H1 (cell line): Measurements from ENCODE around the gene CHPF2. TPM values are rescaled to one million over a fixed set of nuclear protein-coding genes. Genes with fewer than 3 reads are reported as not detected.
A peak's percentile ranks its signal among the peaks of the same experiment; 100 is the strongest.

Source experiments
- CTCF ChIA-PET: fragments of 300-600 bp; sonication (Branson Sonifier 250); formaldehyde crosslinking; loops from one replicate; lab custom pipeline; 2021; ENCODE audit not compliant: partially characterized antibody; lab: Charles Lee
- POLR2A ChIA-PET: fragments of 300-600 bp; sonication (Branson Sonifier 250); formaldehyde crosslinking; loops from one replicate; lab custom pipeline; 2021; ENCODE audit warnings: inconsistent platforms; ENCODE audit not compliant: partially characterized antibody; lab: Charles Lee
- DNase-seq, 2 experiments: peaks; one replicate each; pipeline versions ENCODE4 v3.0.0 to v3.0.0-alpha.2; 2010 to 2022; ENCODE audit warnings: low spot score in 2 of 2, low read depth in 1 of 2, mixed read lengths in 1 of 2
- FAIRE-seq: peaks from 2 replicates; lab custom pipeline; 2011; peaks lifted over from hg19 to GRCh38; lab: Jason Lieb, UNC
- H2AFZ ChIP-seq: 2 replicates; pipeline ENCODE4 v1.8.1; 2012; ENCODE audit warnings: low read length, inconsistent platforms
- H2AK5ac ChIP-seq: 2 replicates; pipeline ENCODE4 v1.6.1; 2013; ENCODE audit warnings: low read depth, low read length
- H2BK120ac ChIP-seq: replicated peaks from 2 replicates; pipeline ENCODE3; 2013; ENCODE audit warnings: low read depth, low read length, inconsistent platforms
- H2BK12ac ChIP-seq: 2 replicates; pipeline ENCODE4 v1.6.1; 2013; ENCODE audit warnings: low read depth, low read length
- H2BK15ac ChIP-seq: 2 replicates; pipeline ENCODE4 v1.6.1; 2013; ENCODE audit warnings: low read length
- H2BK20ac ChIP-seq: 2 replicates; pipeline ENCODE4 v1.6.1; 2013; ENCODE audit warnings: low read length
- H2BK5ac ChIP-seq: 2 replicates; pipeline ENCODE4 v1.6.1; 2013; ENCODE audit warnings: low read depth, low read length
- H3K14ac ChIP-seq: 2 replicates; pipeline ENCODE4 v1.6.1; 2013; ENCODE audit warnings: inconsistent platforms; ENCODE audit not compliant: insufficient read length
- H3K18ac ChIP-seq: 2 replicates; pipeline ENCODE4 v1.6.1; 2013; ENCODE audit warnings: low read length; ENCODE audit errors: extremely low read depth
- H3K23ac ChIP-seq: 2 replicates; pipeline ENCODE4 v1.6.1; 2013; ENCODE audit warnings: inconsistent platforms; ENCODE audit not compliant: insufficient read length
- H3K23me2 ChIP-seq: 2 replicates; pipeline ENCODE4 v1.6.1; 2013; ENCODE audit warnings: low read depth, low read length
- H3K27ac ChIP-seq: 2 replicates; pipeline ENCODE4 v1.6.1; 2011; ENCODE audit warnings: low read depth, low read length, inconsistent platforms
- H3K27me3 ChIP-seq, 4 experiments: replicated peaks in 1 of 4; 1 replicate in 1 of 4; 2 replicates in 3 of 4; pipeline versions ENCODE4 v1.6.1 to v1.8.1; 2011 to 2013; ENCODE audit warnings: low read length in 3 of 4, mild to moderate bottlenecking in 3 of 4, inconsistent platforms in 2 of 4, mixed read lengths in 2 of 4, moderate library complexity in 1 of 4; ENCODE audit not compliant: control insufficient read depth in 3 of 4, insufficient read depth in 3 of 4; ENCODE audit errors: extremely low read depth in 1 of 4
- H3K36me3 ChIP-seq, 4 experiments: 2 replicates each; pipeline versions ENCODE4 v1.6.1 to v1.8.1; 2011 to 2013; ENCODE audit warnings: mild to moderate bottlenecking in 4 of 4, low read length in 3 of 4, moderate library complexity in 2 of 4, control low read depth in 1 of 4, inconsistent platforms in 1 of 4; ENCODE audit not compliant: insufficient read depth in 4 of 4, control insufficient read depth in 2 of 4
- H3K4ac ChIP-seq: replicated peaks from 2 replicates; pipeline ENCODE3; 2013; ENCODE audit warnings: low read length, low read depth, mixed read lengths, inconsistent platforms; ENCODE audit not compliant: insufficient read length
- H3K4me1 ChIP-seq, 4 experiments: replicated peaks in 1 of 4; 1 replicate in 1 of 4; 2 replicates in 3 of 4; pipeline versions ENCODE4 v1.6.1 to v1.8.1; 2011 to 2013; ENCODE audit warnings: low read length in 3 of 4, inconsistent platforms in 2 of 4, mixed read lengths in 1 of 4; ENCODE audit not compliant: insufficient read depth in 4 of 4, control insufficient read depth in 3 of 4
- H3K4me2 ChIP-seq, 2 experiments: 2 replicates each; pipeline versions ENCODE4 v1.6.1 to v1.8.1; 2011 to 2013; ENCODE audit warnings: low read depth in 2 of 2, low read length in 2 of 2, control low read depth in 1 of 2, inconsistent platforms in 1 of 2, mild to moderate bottlenecking in 1 of 2; ENCODE audit not compliant: insufficient read depth in 1 of 2
- H3K4me3 ChIP-seq, 4 experiments: fragments of 200-600, 300-600 bp in 1 of 4; sonication (generic), shearing (Covaris generic), sonication (Bioruptor Twin) in 1 of 4; 2 replicates each; pipeline versions ENCODE4 v1.5.1 to v1.8.1; 2011 to 2016; ENCODE audit warnings: low read length in 4 of 4, low read depth in 3 of 4, control low read depth in 2 of 4, inconsistent platforms in 2 of 4, mild to moderate bottlenecking in 2 of 4, mixed read lengths in 1 of 4, moderate library complexity in 1 of 4; ENCODE audit not compliant: insufficient read depth in 2 of 4; ENCODE audit errors: extremely low read depth in 1 of 4
- H3K56ac ChIP-seq: replicated peaks from 2 replicates; pipeline ENCODE3; 2013; ENCODE audit warnings: low read depth, mild to moderate bottlenecking, mixed read lengths, low read length, inconsistent platforms; ENCODE audit not compliant: insufficient read length
- H3K79me1 ChIP-seq: 2 replicates; pipeline ENCODE4 v1.6.1; 2013; ENCODE audit warnings: low read depth, low read length, control low read depth
- H3K79me2 ChIP-seq, 2 experiments: 2 replicates each; pipeline versions ENCODE4 v1.6.1 to v1.8.1; 2012 to 2013; ENCODE audit warnings: low read length in 2 of 2, mild to moderate bottlenecking in 2 of 2, inconsistent platforms in 1 of 2; ENCODE audit not compliant: insufficient read depth in 2 of 2, control insufficient read depth in 1 of 2
- H3K9ac ChIP-seq, 4 experiments: replicated peaks in 1 of 4; 1 replicate in 1 of 4; 2 replicates in 3 of 4; pipeline versions ENCODE4 v1.6.1 to v1.8.1; 2011 to 2013; ENCODE audit warnings: low read depth in 3 of 4, low read length in 3 of 4, control low read depth in 2 of 4, mild to moderate bottlenecking in 2 of 4, moderate library complexity in 2 of 4, inconsistent platforms in 1 of 4; ENCODE audit errors: extremely low read depth in 1 of 4
- H3K9me3 ChIP-seq, 2 experiments: 2 replicates each; pipeline versions ENCODE4 v1.6.1 to v1.8.1; 2012 to 2013; ENCODE audit warnings: mild to moderate bottlenecking in 2 of 2, moderate library complexity in 2 of 2, control low read depth in 1 of 2, inconsistent platforms in 1 of 2, low read depth in 1 of 2, low read length in 1 of 2, mixed read lengths in 1 of 2; ENCODE audit not compliant: insufficient read depth in 2 of 2
- H4K20me1 ChIP-seq, 2 experiments: replicated peaks in 1 of 2; 2 replicates each; pipeline versions ENCODE3 to v1.8.1; 2011 to 2013; ENCODE audit warnings: inconsistent platforms in 2 of 2, low read length in 2 of 2, mild to moderate bottlenecking in 1 of 2; ENCODE audit not compliant: insufficient read depth in 2 of 2, control insufficient read depth in 1 of 2
- H4K5ac ChIP-seq: 2 replicates; pipeline ENCODE4 v1.6.1; 2013; ENCODE audit warnings: low read length, low read depth, mixed read lengths, inconsistent platforms; ENCODE audit not compliant: insufficient read length
- H4K8ac ChIP-seq: 2 replicates; pipeline ENCODE4 v1.8.0; 2013; ENCODE audit warnings: mild to moderate bottlenecking, moderate library complexity, low read length, inconsistent platforms; ENCODE audit not compliant: insufficient read depth; ENCODE audit errors: extremely low read depth
- H4K91ac ChIP-seq: replicated peaks from 2 replicates; pipeline ENCODE3; 2013; ENCODE audit warnings: low read length, mixed read lengths, inconsistent platforms; ENCODE audit not compliant: insufficient read length
- BRCA1 ChIP-seq: IDR thresholded peaks from 2 replicates; pipeline ENCODE4 v1.6.1; 2012; ENCODE audit warnings: low read depth, low read length, improper control_type of control experiment
- CEBPB ChIP-seq: IDR thresholded peaks from 2 replicates; pipeline ENCODE4 v1.6.1; 2012; ENCODE audit warnings: low read depth, low read length
- EGR1 ChIP-seq: IDR thresholded peaks from 2 replicates; pipeline ENCODE4 v1.6.1; 2011; ENCODE audit warnings: low read depth, low read length, borderline replicate concordance
- JUND ChIP-seq: IDR thresholded peaks from 2 replicates; pipeline ENCODE4 v1.6.1; 2011; ENCODE audit warnings: mild to moderate bottlenecking, improper control_type of control experiment, low read length
- SIX5 ChIP-seq: IDR thresholded peaks from 2 replicates; pipeline ENCODE4 v1.6.1; 2011; ENCODE audit warnings: mild to moderate bottlenecking, low read depth, low read length
- WGBS, 2 experiments: shearing (Covaris generic) in 1 of 2; methylation state at CpG; one replicate each; pipeline versions ENCODE4 v1.1.6 to v1.1.7; 2013 to 2015; ENCODE audit warnings: low lambda C conversion rate in 2 of 2, mixed read lengths in 2 of 2, inconsistent platforms in 1 of 2, low coverage in 1 of 2, missing lambda C conversion rate in 1 of 2; ENCODE audit not compliant: insufficient replicate concordance in 2 of 2, insufficient coverage in 1 of 2, insufficient read length in 1 of 2; ENCODE audit errors: extremely low coverage in 1 of 2, missing lambda C conversion rate in 1 of 2; 5-methylcytosine and 5-hydroxymethylcytosine counted together
- polyA plus RNA-seq, 7 experiments: library from polyadenylated mRNA; depleted of rRNA in 3 of 7; stranded (reverse) in 5 of 7; unstranded in 2 of 7; fragments of >200 nt in 5 of 7; fragments of 200-250 nt in 2 of 7; gene quantifications; 1 replicate in 5 of 7; 2 replicates in 1 of 7; 4 replicates in 1 of 7; pipeline versions ENCODE4 v1.2.1 to v1.2.3, GENCODE V29; 2011 to 2013; ENCODE audit warnings: missing spikeins in 2 of 7, mixed read lengths in 2 of 7
- total RNA-seq: library from RNA; stranded (reverse); fragmentation: NEBNext Ultra II Directional; extraction: Animal tissue kit (Norgen Biotek cat#: 25700); gene quantifications from 2 replicates; pipeline ENCODE4 v1.2.1, GENCODE V29; 2021

CHPF2 gene
- total and polyA plus RNA-seq, 2 of the 8 experiments (the other 6 are each of a cell fraction or from before 2014, with no cell fraction given), result 14.4 to 20.6 TPM

GRCh38 chr7:151242159-151243044 lies 10.1 kb downstream of the CHPF2 start:
- DNase-seq, result no peak
- FAIRE-seq, result no peak
- peaks cover 9 to 26% (median 25%) of the 10 kb centered on the region in 4 experiments for H3K27me3 ChIP-seq
- no peak overlapping the region for H4K5ac ChIP-seq
- H3K56ac ChIP-seq, result no peak overlapping the region
- H2BK5ac ChIP-seq, result no peak overlapping the region
- H3K18ac ChIP-seq, result no peak overlapping the region; the same call in 1 of the 2 replicates
- peaks cover 8% of the 10 kb centered on the region; the same call in 1 of the 2 replicates for H3K23me2 ChIP-seq
- H2BK15ac ChIP-seq, result 0 out of 2 replicates have a peak overlapping the region, but pooled peaks have one; percentile 31
- no peak overlapping the region for H2AK5ac ChIP-seq
- H3K4me1 ChIP-seq, result peaks cover 0 to 32% (median 23%) of the 10 kb centered on the region in 4 experiments; a peak in 6 of 7 replicates
- no peak overlapping the region for H3K4me2 ChIP-seq
- H3K23ac ChIP-seq, result no peak overlapping the region
- no peak overlapping the region for H2BK20ac ChIP-seq
- no peak overlapping the region for H2AFZ ChIP-seq
- H3K9me3 ChIP-seq, result no peaks in the 10 kb centered on the region
- H3K4ac ChIP-seq, result no peak overlapping the region
- peaks cover 1 to 13% of the 10 kb centered on the region in 2 experiments for H4K20me1 ChIP-seq
- H4K91ac ChIP-seq, result no peak overlapping the region
- H3K4me3 ChIP-seq, result no peak overlapping the region
- no peak overlapping the region for H3K14ac ChIP-seq
- no peak overlapping the region for H3K9ac ChIP-seq
- ChIA-PET POLR2A (interaction anchor here (0.7 to 5.7 kb wide), 6 partner anchors 9 to 45 kb away, joined by 3 to 22 read pairs (median 8); partner anchors contain the start of genes ABCF2 and CHPF2), CTCF (interaction anchor here (0.6 to 5.1 kb wide), 23 partner anchors 8 to 833 kb away, joined by 3 to 71 read pairs (median 7); partner anchors contain the start of genes ABCF2, CHPF2 and H2BK1)
- peaks cover 5% of the 10 kb centered on the region; the same call in 1 of the 2 replicates for H3K79me1 ChIP-seq
- 87% methylated on average over 18 of the region's 20 CpGs; no CpG with 5 or more reads in 1 of the 2 experiments for WGBS, 2 experiments
- peaks cover 0 to 6% (median 0%) of the 10 kb centered on the region in 4 experiments; a peak in 2 of 8 replicates for H3K36me3 ChIP-seq
- H2BK120ac ChIP-seq, result no peak overlapping the region
- H4K8ac ChIP-seq, result no peak overlapping the region
- no peak for TF ChIP-seq JUND
- TF ChIP-seq BRCA1, result no peak
- TF ChIP-seq EGR1, result no peak
- TF ChIP-seq SIX5, result no peak
- TF ChIP-seq CEBPB, result peak; percentile 43; the same call in 1 of the 2 replicates
- TF ChIP-seq, all 59 proteins: peak for 1
- Histone ChIP-seq H2BK12ac (no peak overlapping the region), H3K79me2 (no peaks in the 10 kb centered on the region), H3K27ac (no peak overlapping the region)
